Esophagus (tissue), 2 donors: ENCODE results near the gene TOB2. TPM values are rescaled to one million over a fixed set of nuclear protein-coding genes. Genes with fewer than 3 reads are reported as not detected.
"Not testable (repeated sequence)": the region's sequence is repeated elsewhere in the genome, so short reads cannot be mapped to it uniquely, and the experiment has no call there.

Experiments used
- H3K27ac ChIP-seq, 2 donors: one replicate each; pipeline ENCODE4 v1.5.1; 2013; ENCODE audit warnings: low read depth in 2 of 2, mild to moderate bottlenecking in 2 of 2, inconsistent platforms in 1 of 2, low read length in 1 of 2, moderate library complexity in 1 of 2
- H3K27me3 ChIP-seq, 2 donors: one replicate each; pipeline ENCODE4 v1.6.1; 2013; ENCODE audit warnings: low read length in 2 of 2, control low read depth in 1 of 2, mild to moderate bottlenecking in 1 of 2; ENCODE audit not compliant: insufficient read depth in 2 of 2, control insufficient read depth in 1 of 2
- H3K36me3 ChIP-seq, 2 donors: one replicate each; pipeline ENCODE4 v1.6.1; 2013; ENCODE audit warnings: low read length in 1 of 2; ENCODE audit not compliant: control insufficient read depth in 2 of 2, insufficient read depth in 2 of 2
- H3K4me1 ChIP-seq, 2 donors: one replicate each; pipeline ENCODE4 v1.6.1; 2013; ENCODE audit warnings: low read length in 1 of 2; ENCODE audit not compliant: control insufficient read depth in 2 of 2, insufficient read depth in 2 of 2
- H3K4me3 ChIP-seq, 2 donors: one replicate each; pipeline ENCODE4 v1.5.1; 2013; ENCODE audit warnings: low read length in 2 of 2, mild to moderate bottlenecking in 2 of 2, low read depth in 1 of 2, moderate library complexity in 1 of 2
- H3K9me3 ChIP-seq, 2 donors: one replicate each; pipeline ENCODE4 v1.6.1; 2013; ENCODE audit warnings: mild to moderate bottlenecking in 2 of 2, low read depth in 1 of 2, low read length in 1 of 2, moderate library complexity in 1 of 2; ENCODE audit not compliant: control insufficient read depth in 2 of 2, insufficient read depth in 1 of 2
- WGBS, 2 donors: extraction: QIAGEN DNeasy Blood & Tissue Kit; methylation state at CpG; one replicate each; pipeline ENCODE4 v1.1.7; 2013; 5-methylcytosine and 5-hydroxymethylcytosine counted together
- polyA plus RNA-seq, 2 donors: library from polyadenylated mRNA; stranded (reverse); fragments of 200-250 nt; gene quantifications; one replicate each; pipeline ENCODE4 v1.2.3, GENCODE V29; 2013
- donor health status: healthy with polysubstance abuse.
- donor health status: Bipolar disorder and iron deficiency.

Gene TOB2
- polyA plus RNA-seq, 2 donors = 10.7 to 11.1 TPM

GRCh38 chr22:41410311-41410751, 36.3 kb downstream of the TOB2 start:
- peak overlapping the region; percentile 65 to 68 for H3K27ac ChIP-seq

GRCh38 chr22:41408665-41409064, 37.9 kb downstream of the TOB2 start:
- peaks cover under 1 to 15% of the 10 kb centered on the region in 2 donors for H3K4me1 ChIP-seq
- H3K27me3 ChIP-seq = no peaks in the 10 kb centered on the region
- 75 to 78% methylated on average over 7 to 8 of the region's 8 CpGs for WGBS, 2 donors
- H3K4me3 ChIP-seq = no peak overlapping the region
- no peaks in the 10 kb centered on the region for H3K9me3 ChIP-seq
- no peaks in the 10 kb centered on the region for H3K36me3 ChIP-seq
- no peak overlapping the region for H3K27ac ChIP-seq

More at GRCh38 chr22:41410311-41410751, 36.3 kb downstream of the TOB2 start:
- H3K4me1 ChIP-seq = peaks cover under 1 to 20% of the 10 kb centered on the region in 2 donors
- H3K36me3 ChIP-seq = no peaks in the 10 kb centered on the region
- no peaks in the 10 kb centered on the region for H3K9me3 ChIP-seq
- no peak overlapping the region for H3K4me3 ChIP-seq
- no peaks in the 10 kb centered on the region for H3K27me3 ChIP-seq
- 47 to 55% methylated on average over 7 of the region's 7 CpGs for WGBS, 2 donors

- Histone ChIP-seq H3K36me3 (no peaks in the 10 kb centered on the region), H3K4me1 (peaks cover 2 to 11% of the 10 kb centered on the region in 2 donors), H3K9me3 (no peaks in the 10 kb centered on the region), H3K27me3 (no peaks in the 10 kb centered on the region), H3K4me3 (no peak overlapping the region), H3K27ac (no peak overlapping the region)
- WGBS, 2 donors = 83 to 91% methylated on average over 3 of the region's 3 CpGs
Observed at GRCh38 chr22:41407433-41407832, 39.2 kb downstream of the TOB2 start.

- Histone ChIP-seq H3K27ac (no peak overlapping the region), H3K36me3 (no peaks in the 10 kb centered on the region), H3K4me3 (no peak overlapping the region), H3K4me1 (peaks cover 5 to 7% of the 10 kb centered on the region in 2 donors), H3K27me3 (no peaks in the 10 kb centered on the region), H3K9me3 (no peaks in the 10 kb centered on the region)
Observed at GRCh38 chr22:41406410-41406809, 40.2 kb downstream of the TOB2 start.

GRCh38 chr22:41405588-41405987, 41.0 kb downstream of the TOB2 start:
- Histone ChIP-seq H3K36me3 (no peaks in the 10 kb centered on the region), H3K27ac (no peak overlapping the region), H3K4me1 (peaks cover 5 to 7% of the 10 kb centered on the region in 2 donors), H3K4me3 (no peak overlapping the region), H3K27me3 (no peaks in the 10 kb centered on the region), H3K9me3 (no peaks in the 10 kb centered on the region)
- 76 to 80% methylated on average over 8 of the region's 8 CpGs for WGBS, 2 donors

- H3K36me3 ChIP-seq = no peaks in the 10 kb centered on the region
- 15 to 16% methylated on average over 18 of the region's 18 CpGs for WGBS, 2 donors
- H3K27ac ChIP-seq = peak overlapping the region in 1 of 2 donors; percentile 47
- H3K4me1 ChIP-seq = peaks cover 0 to 5% of the 10 kb centered on the region in 2 donors
- H3K9me3 ChIP-seq = no peaks in the 10 kb centered on the region
- H3K4me3 ChIP-seq = no peak overlapping the region
- H3K27me3 ChIP-seq = no peaks in the 10 kb centered on the region
Observed at GRCh38 chr22:41403532-41404318, 42.9 kb downstream of the TOB2 start.

- 86 to 92% methylated on average over 14 of the region's 14 CpGs for WGBS, 2 donors
Observed at GRCh38 chr22:41402851-41403250, 43.8 kb downstream of the TOB2 start.

GRCh38 chr22:41401781-41402648, 44.6 kb downstream of the TOB2 start:
- Histone ChIP-seq H3K27me3 (no peaks in the 10 kb centered on the region), H3K36me3 (peaks cover 5 to 14% of the 10 kb centered on the region in 2 donors), H3K27ac (peak overlapping the region in 1 of 2 donors; percentile 62), H3K4me1 (peaks cover 0 to 7% of the 10 kb centered on the region in 2 donors), H3K4me3 (no peak overlapping the region), H3K9me3 (no peaks in the 10 kb centered on the region)
- WGBS, 2 donors = 35 to 37% methylated on average over 16 of the region's 16 CpGs

More at GRCh38 chr22:41402851-41403250, 43.8 kb downstream of the TOB2 start:
- not testable (repeated sequence) for H3K4me3 ChIP-seq, H3K36me3 ChIP-seq, H3K4me1 ChIP-seq, H3K27me3 ChIP-seq, H3K9me3 ChIP-seq, H3K27ac ChIP-seq

- Histone ChIP-seq H3K9me3 (no peaks in the 10 kb centered on the region), H3K27ac (no peak overlapping the region), H3K27me3 (no peaks in the 10 kb centered on the region), H3K4me1 (peaks cover 0 to 11% of the 10 kb centered on the region in 2 donors), H3K4me3 (no peak overlapping the region), H3K36me3 (peaks cover 13 to 34% of the 10 kb centered on the region in 2 donors)
- 88 to 89% methylated on average over 8 of the region's 8 CpGs for WGBS, 2 donors
Observed at GRCh38 chr22:41398921-41399320, 47.7 kb downstream of the TOB2 start.
